K562 (cell line): Measurements from ENCODE around the gene TMEM150A. TPM values are rescaled to one million over a fixed set of nuclear protein-coding genes. Genes with fewer than 3 reads are reported as not detected.
A peak's percentile ranks its signal among the peaks of the same experiment; 100 is the strongest.

Experiments used
- ASH1L ChIP-seq: fragments of 450-650 bp; IDR thresholded peaks from 2 replicates; pipeline ENCODE4 v1.6.1; 2018; ENCODE audit warnings: borderline replicate concordance, mild to moderate bottlenecking, low read depth; ENCODE audit not compliant: partially characterized antibody
- ATF1 ChIP-seq, 2 experiments: fragments of 450-650 bp in 1 of 2; IDR thresholded peaks; 2 replicates each; pipeline ENCODE4 v1.6.1; 2016; ENCODE audit warnings: missing compliant biosample characterization in 1 of 2, missing genetic modification characterization in 1 of 2
- BRCA1 ChIP-seq, 2 experiments: fragments of 450-650 bp in 1 of 2; sonication (generic) in 1 of 2; formaldehyde crosslinking in 1 of 2; IDR thresholded peaks; 2 replicates each; pipeline versions ENCODE4 v1.5.0 to v1.6.1; 2017 to 2020; ENCODE audit warnings: mild to moderate bottlenecking in 1 of 2, missing genetic modification reagents in 1 of 2
- E2F8 ChIP-seq: fragments of 450-650 bp; IDR thresholded peaks from 2 replicates; pipeline ENCODE4 v1.7.1; 2018; ENCODE audit warnings: mild to moderate bottlenecking, low read depth; ENCODE audit not compliant: partially characterized antibody
- GABPA ChIP-seq: fragments of 200-800 bp; sonication (Bioruptor generic); conservative IDR thresholded peaks from 2 replicates; pipeline ENCODE4 v1.6.1; 2016; ENCODE audit warnings: low read depth, missing genetic modification characterization, missing compliant biosample characterization
- HBP1 ChIP-seq: fragments of 450-650 bp; formaldehyde crosslinking; IDR thresholded peaks from 2 replicates; pipeline ENCODE4 v1.4.0; 2022; ENCODE audit warnings: missing genetic modification characterization
- IRF9 ChIP-seq: fragments of 450-650 bp; IDR thresholded peaks from 2 replicates; pipeline ENCODE4 v1.6.1; 2016; ENCODE audit warnings: missing biosample characterization, missing genetic modification characterization
- LEF1 ChIP-seq: fragments of 450-650 bp; IDR thresholded peaks from 2 replicates; pipeline ENCODE4 v1.6.1; 2016; ENCODE audit warnings: mild to moderate bottlenecking
- SPI1 ChIP-seq: IDR thresholded peaks from 2 replicates; pipeline ENCODE4 v1.6.1; 2011; ENCODE audit warnings: low read depth, low read length, control low read depth, borderline replicate concordance
- TRIM28 ChIP-seq: fragments of 450-650 bp; IDR thresholded peaks from 2 replicates; pipeline ENCODE4 v1.6.1; 2017
- ZNF263 ChIP-seq: sonication (generic); formaldehyde crosslinking; IDR thresholded peaks from 2 replicates; pipeline ENCODE4 v1.8.0; 2022; ENCODE audit warnings: mild to moderate bottlenecking, missing genetic modification reagents, borderline replicate concordance
- ZNF592 ChIP-seq: fragments of 450-650 bp; IDR thresholded peaks from 2 replicates; pipeline ENCODE4 v1.6.1; 2017; ENCODE audit warnings: antibody characterized with exemption, mild to moderate bottlenecking
- polyA plus RNA-seq, 8 experiments: library from polyadenylated mRNA; depleted of rRNA in 4 of 8; stranded (reverse) in 5 of 8; unstranded in 3 of 8; fragments of >200 nt; fragmentation: Nextera tagmentation in 2 of 8; fragmentation: Illumina TruSeq in 1 of 8; extraction: Ambion mirVana in 2 of 8; extraction: Trizol in 1 of 8; gene quantifications; 2 replicates each; pipeline versions ENCODE4 v1.2.1 to v1.2.3, GENCODE V29; 2011 to 2014; ENCODE audit warnings: inconsistent platforms in 1 of 8, missing spikeins in 1 of 8
- total RNA-seq, 7 experiments: library from RNA; depleted of rRNA in 6 of 7; stranded (reverse); fragments of >200 nt in 6 of 7; fragmentation: Illumina TruSeq in 2 of 7; extraction: Trizol in 2 of 7; gene quantifications; 2 replicates each; pipeline versions ENCODE4 v1.2.1 to v1.2.3, GENCODE V29; 2011 to 2021; ENCODE audit warnings: low replicate concordance in 1 of 7
- TF ChIP-seq, protein P1 (sequence below), 2 experiments: fragments of 450-650 bp in 1 of 2; sonication (generic) in 1 of 2; formaldehyde crosslinking in 1 of 2; IDR thresholded peaks in 1 of 2; conservative IDR thresholded peaks in 1 of 2; 2 replicates each; pipeline versions ENCODE4 v1.6.1 to v1.8.1; 2016 to 2023; ENCODE audit warnings: mild to moderate bottlenecking in 2 of 2, moderate library complexity in 2 of 2, inconsistent platforms in 1 of 2, missing genetic modification reagents in 1 of 2
- TF ChIP-seq, protein P2 (sequence below), 2 experiments: fragments of 450-650 bp; IDR thresholded peaks; 2 replicates each; pipeline ENCODE4 v1.6.1; 2016

TMEM150A gene
- total and polyA plus RNA-seq, 9 of the 15 experiments (the other 6 are each of a cell fraction or from before 2014, with no cell fraction given) = 3.9 to 17.1 (median 8.4) TPM

DNA sequence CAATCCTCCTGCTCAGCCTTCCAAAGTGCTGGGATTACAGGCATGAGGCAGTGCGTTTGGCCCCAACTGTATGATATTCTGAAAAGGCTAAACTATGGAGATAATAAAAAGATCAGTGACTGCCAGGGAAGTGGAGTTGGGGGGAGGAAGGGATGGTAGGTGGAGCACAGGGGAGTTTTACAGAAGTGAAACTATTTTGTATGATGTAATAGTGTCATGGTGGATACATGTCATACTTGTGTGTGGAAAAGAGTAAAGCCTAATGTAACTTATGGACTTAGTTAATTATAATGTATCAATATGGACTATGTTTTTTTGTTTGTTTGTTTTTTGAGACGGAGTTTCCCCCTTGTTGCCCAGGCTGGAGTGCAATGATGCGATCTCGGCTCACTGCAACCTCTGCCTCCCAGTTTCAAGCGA, 38.3 kb downstream of the TMEM150A start (continued):
- TF ChIP-seq E2F8 (peak; percentile 32), ZNF263 (CRISPR knock-in tag) (peak; percentile 85), GABPA (tag) (0 out of 2 replicates have a peak, but pooled peaks have one; percentile 24), IRF9 (tag) (peak; percentile 61; the same call in 1 of the 2 replicates), LEF1 (peak; percentile 46; the same call in 1 of the 2 replicates), TRIM28 (peak; percentile 13; the same call in 1 of the 2 replicates), ATF1 (CRISPR knock-in tag; IDR thresholded peaks at IDR 0.05) (no peak), ATF1 (tag; IDR thresholded peaks at IDR 0.05) (peak; percentile 35; the same call in 1 of the 2 replicates), ASH1L (no peak), HBP1 (CRISPR knock-in tag) (0 out of 2 replicates have a peak, but pooled peaks have one; percentile 14), SPI1 (0 out of 2 replicates have a peak, but pooled peaks have one; percentile 22), ZNF592 (peak; percentile 41; the same call in 1 of the 2 replicates), BRCA1 (IDR thresholded peaks at IDR 0.05) (no peak), BRCA1 (CRISPR knock-in tag; IDR thresholded peaks at IDR 0.05) (no peak)
- TF ChIP-seq, protein P1, sequence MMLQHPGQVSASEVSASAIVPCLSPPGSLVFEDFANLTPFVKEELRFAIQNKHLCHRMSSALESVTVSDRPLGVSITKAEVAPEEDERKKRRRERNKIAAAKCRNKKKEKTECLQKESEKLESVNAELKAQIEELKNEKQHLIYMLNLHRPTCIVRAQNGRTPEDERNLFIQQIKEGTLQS (IDR thresholded peaks at IDR 0.05) = peak; percentile 91
- TF ChIP-seq, protein P1 (CRISPR knock-in tag; conservative IDR thresholded peaks at IDR 0.05) = no peak
- TF ChIP-seq, protein P2, sequence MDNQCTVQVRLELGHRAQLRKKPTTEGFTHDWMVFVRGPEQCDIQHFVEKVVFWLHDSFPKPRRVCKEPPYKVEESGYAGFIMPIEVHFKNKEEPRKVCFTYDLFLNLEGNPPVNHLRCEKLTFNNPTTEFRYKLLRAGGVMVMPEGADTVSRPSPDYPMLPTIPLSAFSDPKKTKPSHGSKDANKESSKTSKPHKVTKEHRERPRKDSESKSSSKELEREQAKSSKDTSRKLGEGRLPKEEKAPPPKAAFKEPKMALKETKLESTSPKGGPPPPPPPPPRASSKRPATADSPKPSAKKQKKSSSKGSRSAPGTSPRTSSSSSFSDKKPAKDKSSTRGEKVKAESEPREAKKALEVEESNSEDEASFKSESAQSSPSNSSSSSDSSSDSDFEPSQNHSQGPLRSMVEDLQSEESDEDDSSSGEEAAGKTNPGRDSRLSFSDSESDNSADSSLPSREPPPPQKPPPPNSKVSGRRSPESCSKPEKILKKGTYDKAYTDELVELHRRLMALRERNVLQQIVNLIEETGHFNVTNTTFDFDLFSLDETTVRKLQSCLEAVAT (IDR thresholded peaks at IDR 0.05) = 0 out of 4 replicates have a peak, but pooled peaks of 1 of the 2 experiments have one; percentile 64
